Psoas muscle (tissue), 8 donors: ENCODE results near the gene ARHGAP9. TPM values are rescaled to one million over a fixed set of nuclear protein-coding genes. Genes with fewer than 3 reads are reported as not detected.
"Not testable (repeated sequence)": the region's sequence is repeated elsewhere in the genome, so short reads cannot be mapped to it uniquely, and the experiment has no call there.

Experiments used
- ATAC-seq, 4 donors: fragments of 200-7000 bp; cut with Tn5 transposase; one replicate each; pipeline ENCODE4 v1.9.1; 2020; ENCODE audit warnings: moderate library complexity in 3 of 4, mild to moderate bottlenecking in 2 of 4
- DNase-seq, 2 donors: peaks; one replicate each; pipeline ENCODE4 v3.0.0-alpha.2; 2020
- H3K27ac ChIP-seq: fragments of 200-600 bp; one replicate; pipeline ENCODE4 v1.8.0; 2022
- H3K27me3 ChIP-seq, 3 donors: fragments of 200-600 bp in 1 of 3; one replicate each; pipeline versions ENCODE4 v1.6.1 to v1.8.0; 2013 to 2022; ENCODE audit warnings: low read length in 2 of 3, mild to moderate bottlenecking in 2 of 3, moderate library complexity in 1 of 3; ENCODE audit not compliant: insufficient read depth in 3 of 3
- H3K36me3 ChIP-seq, 2 donors: fragments of 200-600 bp in 1 of 2; one replicate each; pipeline versions ENCODE4 v1.6.1 to v1.8.0; 2013 to 2022; ENCODE audit warnings: low read depth in 1 of 2, mild to moderate bottlenecking in 1 of 2, moderate library complexity in 1 of 2; ENCODE audit not compliant: insufficient read depth in 1 of 2
- H3K4me1 ChIP-seq: fragments of 200-600 bp; one replicate; pipeline ENCODE4 v1.8.0; 2022
- H3K4me3 ChIP-seq: fragments of 200-600 bp; one replicate; pipeline ENCODE4 v1.8.0; 2022; ENCODE audit warnings: mild to moderate bottlenecking
- H3K9me3 ChIP-seq: fragments of 200-600 bp; one replicate; pipeline ENCODE4 v1.8.0; 2022
- WGBS, 3 donors: extraction: QIAGEN DNeasy Blood & Tissue Kit; methylation state at CpG; one replicate each; pipeline versions ENCODE4 v1.1.6 to v1.1.7; 2013; 5-methylcytosine and 5-hydroxymethylcytosine counted together
- intact Hi-C, 2 donors: fragments of 100-400 bp; cut with DNase I; formaldehyde crosslinking; loops; one replicate each; pipeline versions ENCODE4 v1.11.0 to v1.14.2; 2022
- polyA plus RNA-seq, 3 donors: library from polyadenylated mRNA; stranded (reverse); fragments of 200-250 nt; gene quantifications; one replicate each; pipeline ENCODE4 v1.2.3, GENCODE V29; 2013
- total RNA-seq, 4 donors: library from RNA; stranded (reverse); fragmentation: NEBNext Ultra II Directional in 2 of 4; extraction: Animal tissue kit (Norgen Biotek cat#: 25700) in 2 of 4; gene quantifications; one replicate each; pipeline versions ENCODE4 v1.2.1 to v1.2.4, GENCODE V29; 2021 to 2023
- TF ChIP-seq, protein P1 (sequence below): fragments of 200-600 bp; IDR thresholded peaks from one replicate; pipeline ENCODE4 v1.8.0; 2022; ENCODE audit warnings: antibody characterized with exemption
- donor health status: healthy with polysubstance abuse.
- donor health status: DM: no; HTN: no; CAD: no; lungs with moderate emphysema.
- donor health status: Bipolar disorder and iron deficiency.
- donor health status: healthy.
- donor health status: DM: yes; HTN: yes; CAD: no.
- donor health status: DM: no; HTN: no; CAD: no.
- donor health status: DM: no; HTN: no; CAD: no.
- donor health status: DM: yes; HTN: yes; CAD: no.

ARHGAP9 gene
- total and polyA plus RNA-seq, 7 donors: 0.91 to 5.4 (median 2.0) TPM

DNA sequence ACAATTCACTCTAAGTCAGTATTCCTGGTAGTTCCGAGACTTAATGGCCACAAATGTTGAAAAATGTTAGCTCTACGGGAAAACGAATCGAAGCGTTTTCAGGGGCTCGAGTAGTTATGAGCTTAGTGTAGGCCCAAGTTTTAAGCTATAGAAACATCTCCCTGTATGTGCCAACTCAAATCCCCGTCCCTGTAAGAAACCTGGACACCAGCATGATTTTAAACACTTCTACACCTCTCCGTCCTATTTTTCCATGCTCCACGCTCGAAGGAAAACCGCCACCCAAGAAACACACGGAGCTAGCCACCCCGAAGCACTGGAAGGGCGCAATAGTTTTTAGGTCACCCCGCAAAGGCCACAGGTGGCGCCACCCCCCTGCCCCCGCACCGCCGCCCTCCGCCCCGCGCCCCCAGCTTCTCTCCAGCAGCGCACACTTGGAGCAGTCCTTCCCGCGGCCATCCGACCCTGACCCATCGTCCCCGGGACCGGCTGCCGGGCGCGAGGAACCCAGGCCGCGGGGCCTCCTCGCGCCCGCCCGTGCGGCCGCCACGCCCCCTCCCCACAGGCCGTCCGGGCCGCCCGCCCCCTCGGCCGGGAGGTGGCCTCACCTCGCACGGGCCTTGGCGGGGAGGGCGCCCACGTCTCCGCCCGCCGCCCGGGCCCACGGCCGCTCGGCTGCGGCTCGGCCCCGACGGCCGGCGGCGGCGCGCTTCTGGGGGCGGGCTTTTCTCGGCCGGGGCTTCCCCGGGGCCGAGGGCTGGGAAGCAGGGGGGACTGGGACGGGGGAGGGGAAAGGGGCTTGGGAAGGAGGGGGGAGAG, 49.3 kb downstream of the ARHGAP9 start:
- H3K27me3 ChIP-seq: no peaks in the 10 kb centered on the region
- H3K9me3 ChIP-seq: no peaks in the 10 kb centered on the region
- H3K27ac ChIP-seq: peak overlapping the region; percentile 95
- TF ChIP-seq, protein P1, sequence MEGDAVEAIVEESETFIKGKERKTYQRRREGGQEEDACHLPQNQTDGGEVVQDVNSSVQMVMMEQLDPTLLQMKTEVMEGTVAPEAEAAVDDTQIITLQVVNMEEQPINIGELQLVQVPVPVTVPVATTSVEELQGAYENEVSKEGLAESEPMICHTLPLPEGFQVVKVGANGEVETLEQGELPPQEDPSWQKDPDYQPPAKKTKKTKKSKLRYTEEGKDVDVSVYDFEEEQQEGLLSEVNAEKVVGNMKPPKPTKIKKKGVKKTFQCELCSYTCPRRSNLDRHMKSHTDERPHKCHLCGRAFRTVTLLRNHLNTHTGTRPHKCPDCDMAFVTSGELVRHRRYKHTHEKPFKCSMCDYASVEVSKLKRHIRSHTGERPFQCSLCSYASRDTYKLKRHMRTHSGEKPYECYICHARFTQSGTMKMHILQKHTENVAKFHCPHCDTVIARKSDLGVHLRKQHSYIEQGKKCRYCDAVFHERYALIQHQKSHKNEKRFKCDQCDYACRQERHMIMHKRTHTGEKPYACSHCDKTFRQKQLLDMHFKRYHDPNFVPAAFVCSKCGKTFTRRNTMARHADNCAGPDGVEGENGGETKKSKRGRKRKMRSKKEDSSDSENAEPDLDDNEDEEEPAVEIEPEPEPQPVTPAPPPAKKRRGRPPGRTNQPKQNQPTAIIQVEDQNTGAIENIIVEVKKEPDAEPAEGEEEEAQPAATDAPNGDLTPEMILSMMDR: peak; percentile 12
- H3K36me3 ChIP-seq: peaks cover 0 to 4% of the 10 kb centered on the region in 2 donors
- peak overlapping the region; percentile 79 for H3K4me3 ChIP-seq
- peaks cover 6% of the 10 kb centered on the region for H3K4me1 ChIP-seq
- DNase-seq (peak; percentile 66 to 76), ATAC-seq (peak; percentile 69 to 77 (median 75))
- intact Hi-C loops: no loop called here
- WGBS, 3 donors: 0 to 2% (median 0%) methylated on average over 43 to 74 of the region's 74 CpGs

DNA sequence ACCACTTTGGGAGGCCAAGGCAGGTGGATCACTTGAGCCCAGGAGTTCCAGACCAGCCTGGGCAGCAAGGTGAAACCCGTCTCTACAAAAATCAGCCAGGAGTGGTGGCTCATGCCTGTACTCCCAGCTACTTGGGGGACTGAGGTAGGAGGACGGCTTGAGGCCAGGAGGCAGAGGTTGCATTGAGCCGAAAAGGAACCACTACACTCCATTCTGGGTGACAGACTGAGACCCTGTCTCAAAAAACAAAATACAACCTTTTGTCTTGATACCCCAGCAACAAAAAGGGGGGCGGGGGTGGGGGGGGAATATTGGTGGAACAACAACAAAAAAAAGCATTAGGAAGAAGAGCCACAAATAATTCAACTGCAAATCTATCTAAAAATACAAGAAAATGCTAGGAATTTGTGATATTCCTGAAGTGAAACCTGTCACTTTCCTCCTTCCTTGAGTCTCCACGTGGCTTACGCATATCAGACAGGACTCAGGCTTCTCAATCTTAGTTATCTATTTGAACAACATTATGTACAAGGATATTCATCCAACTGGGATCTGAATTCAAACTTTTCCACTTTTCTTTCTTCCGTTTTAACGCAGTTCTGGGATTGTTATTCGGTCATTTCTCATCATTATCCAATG, 50.1 kb downstream of the ARHGAP9 start:
- no peaks in the 10 kb centered on the region for H3K27me3 ChIP-seq
- H3K4me1 ChIP-seq: peaks cover 6% of the 10 kb centered on the region
- peaks cover 0 to 6% of the 10 kb centered on the region in 2 donors for H3K36me3 ChIP-seq
- H3K4me3 ChIP-seq: peak overlapping the region; percentile 79
- H3K9me3 ChIP-seq: no peaks in the 10 kb centered on the region
- DNase-seq (no peak), ATAC-seq (no peak)
- peak overlapping the region; percentile 95 for H3K27ac ChIP-seq
- intact Hi-C loops: no loop called here
- TF ChIP-seq, protein P1: no peak
- WGBS, 3 donors: 30 to 42% (median 31%) methylated on average over 9 of the region's 9 CpGs

DNA sequence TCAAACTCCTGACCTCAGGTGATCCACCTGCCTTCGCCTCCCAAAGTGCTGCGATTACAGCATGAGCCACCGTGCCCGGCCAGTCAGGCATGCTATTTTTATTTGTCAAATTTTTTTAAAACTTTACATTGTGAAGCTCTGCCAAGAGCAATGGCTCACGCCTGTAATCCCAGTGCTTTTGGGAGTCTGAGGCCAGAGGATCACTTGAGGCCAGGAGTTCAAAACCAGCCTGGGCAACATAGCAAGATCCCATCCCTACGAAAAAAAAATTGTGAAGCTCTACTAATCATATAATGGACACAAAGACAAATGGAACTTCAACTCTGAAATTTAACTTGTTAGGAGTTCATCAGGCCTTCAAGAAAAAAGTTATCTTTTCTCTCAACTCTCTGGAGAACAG, 50.7 kb downstream of the ARHGAP9 start:
- DNase-seq (no peak), ATAC-seq (no peak)
- Histone ChIP-seq H3K4me3 (peak overlapping the region; percentile 79), H3K4me1 (peaks cover 6% of the 10 kb centered on the region), H3K36me3 (peaks cover 0 to 10% of the 10 kb centered on the region in 2 donors), H3K9me3 (no peaks in the 10 kb centered on the region), H3K27ac (peak overlapping the region; percentile 95), H3K27me3 (no peaks in the 10 kb centered on the region)
- TF ChIP-seq, protein P1: no peak
- intact Hi-C loops: no loop called here
- 61 to 77% (median 62%) methylated on average over 6 of the region's 6 CpGs for WGBS, 3 donors

DNA sequence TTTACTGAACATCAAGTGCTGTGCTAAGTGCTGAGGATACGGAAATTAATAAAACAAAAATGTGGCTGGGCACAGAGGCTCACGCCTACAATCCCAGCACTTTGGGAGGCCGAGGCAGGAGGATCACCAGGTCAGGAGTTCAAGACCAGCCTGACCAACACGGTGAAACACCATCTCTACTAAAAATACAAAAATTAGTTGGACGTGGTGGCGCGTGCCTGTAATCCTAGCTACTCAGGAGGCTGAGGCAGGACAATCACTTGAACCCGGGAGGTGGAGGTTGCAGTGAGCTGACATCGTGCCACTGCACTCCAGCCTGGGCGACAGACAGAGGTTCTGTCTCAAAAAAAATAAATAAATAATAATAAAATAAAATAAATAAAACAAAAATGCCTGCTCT, 52.7 kb downstream of the ARHGAP9 start:
- ATAC-seq, intact Hi-C loops, H3K9me3 ChIP-seq, H3K4me3 ChIP-seq, H3K27ac ChIP-seq, DNase-seq, H3K4me1 ChIP-seq, H3K27me3 ChIP-seq: not testable (repeated sequence)
- H3K36me3 ChIP-seq: peaks cover 0 to 29% of the 10 kb centered on the region in 2 donors
- 94 to 97% (median 96%) methylated on average over 10 of the region's 10 CpGs for WGBS, 3 donors

Other genes starting within 250 kb of the ARHGAP9 start
- 1,000 to 10,000 TPM in 2 of 4 donors, 100 to 1,000 TPM in 2; 576 to 1,676 (median 997) TPM for gene STAC3, start 228.7 kb downstream of the ARHGAP9 start, total RNA-seq
- 1,000 to 10,000 TPM in 1 of 3 donors, 100 to 1,000 TPM in 1, 10 to 100 TPM in 1; 98.2 to 1,376 (median 738) TPM for gene STAC3, start 228.7 kb downstream of the ARHGAP9 start, polyA plus RNA-seq
- 10 to 100 TPM; 41.4 to 64.9 (median 45.0) TPM for gene R3HDM2, start 48.8 kb downstream of the ARHGAP9 start, total RNA-seq
- 10 to 100 TPM; 12.1 to 22.6 (median 20.9) TPM for gene R3HDM2, start 48.8 kb downstream of the ARHGAP9 start, polyA plus RNA-seq
- gene INHBC, start 45.1 kb downstream of the ARHGAP9 start, total RNA-seq: under 1 TPM in 2 of 4 donors, not detected in 2; 0.18 to 0.21 TPM
- under 1 TPM in 1 of 3 donors, not detected in 2; 0.05 TPM for gene INHBC, start 45.1 kb downstream of the ARHGAP9 start, polyA plus RNA-seq
- gene INHBE, start 24.6 kb downstream of the ARHGAP9 start, total RNA-seq: 1 to 10 TPM in 2 of 4 donors, under 1 TPM in 2; 0.23 to 6.8 (median 2.1) TPM
- 1 to 10 TPM in 1 of 3 donors, under 1 TPM in 2; 0.18 to 1.4 (median 0.18) TPM for gene INHBE, start 24.6 kb downstream of the ARHGAP9 start, polyA plus RNA-seq
- gene GLI1, start 20.1 kb downstream of the ARHGAP9 start, total RNA-seq: under 1 TPM in 3 of 4 donors, not detected in 1; 0.07 to 0.86 (median 0.61) TPM
- under 1 TPM; 0.21 to 0.34 (median 0.23) TPM for gene GLI1, start 20.1 kb downstream of the ARHGAP9 start, polyA plus RNA-seq
- gene MARS1, start 8.2 kb upstream of the ARHGAP9 start, total RNA-seq: 10 to 100 TPM; 68.6 to 88.0 (median 83.7) TPM
- gene MARS1, start 8.2 kb upstream of the ARHGAP9 start, polyA plus RNA-seq: 10 to 100 TPM; 41.2 to 97.4 (median 77.7) TPM
- 10 to 100 TPM; 11.1 to 59.5 (median 19.6) TPM for gene DDIT3, start 40.6 kb upstream of the ARHGAP9 start, total RNA-seq
- gene DDIT3, start 40.6 kb upstream of the ARHGAP9 start, polyA plus RNA-seq: 100 to 1,000 TPM in 1 of 3 donors, 10 to 100 TPM in 2; 62.5 to 224 (median 68.9) TPM
- 10 to 100 TPM; 29.5 to 52.9 (median 39.5) TPM for gene MBD6, start 43.0 kb upstream of the ARHGAP9 start, total RNA-seq
- gene MBD6, start 43.0 kb upstream of the ARHGAP9 start, polyA plus RNA-seq: 10 to 100 TPM; 11.6 to 18.4 (median 17.5) TPM
- 100 to 1,000 TPM in 2 of 4 donors, 10 to 100 TPM in 2; 91.0 to 128 (median 103) TPM for gene DCTN2, start 67.3 kb upstream of the ARHGAP9 start, total RNA-seq
- gene DCTN2, start 67.3 kb upstream of the ARHGAP9 start, polyA plus RNA-seq: 100 to 1,000 TPM; 107 to 165 (median 123) TPM
- gene KIF5A, start 70.2 kb upstream of the ARHGAP9 start, total RNA-seq: under 1 TPM in 3 of 4 donors, not detected in 1; 0.04 to 0.21 (median 0.14) TPM
- under 1 TPM; 0.01 to 0.18 (median 0.04) TPM for gene KIF5A, start 70.2 kb upstream of the ARHGAP9 start, polyA plus RNA-seq
- 10 to 100 TPM in 2 of 4 donors, 1 to 10 TPM in 2; 8.1 to 13.3 (median 9.9) TPM for gene PIP4K2C, start 111.3 kb upstream of the ARHGAP9 start, total RNA-seq
- 10 to 100 TPM in 2 of 3 donors, 1 to 10 TPM in 1; 7.7 to 16.4 (median 16.0) TPM for gene PIP4K2C, start 111.3 kb upstream of the ARHGAP9 start, polyA plus RNA-seq
- 1 to 10 TPM; 3.5 to 9.1 (median 4.2) TPM for gene DTX3, start 125.0 kb upstream of the ARHGAP9 start, total RNA-seq
- gene DTX3, start 125.0 kb upstream of the ARHGAP9 start, polyA plus RNA-seq: 1 to 10 TPM; 4.4 to 5.2 (median 4.5) TPM
- gene ARHGEF25, start 131.6 kb upstream of the ARHGAP9 start, total RNA-seq: 1 to 10 TPM; 2.9 to 9.2 (median 3.5) TPM
- 1 to 10 TPM; 3.2 to 4.5 (median 4.2) TPM for gene ARHGEF25, start 131.6 kb upstream of the ARHGAP9 start, polyA plus RNA-seq
- 10 to 100 TPM in 3 of 4 donors, 1 to 10 TPM in 1; 9.1 to 26.6 (median 12.1) TPM for gene B4GALNT1, start 153.3 kb upstream of the ARHGAP9 start, total RNA-seq
- 10 to 100 TPM in 1 of 3 donors, 1 to 10 TPM in 2; 8.2 to 46.7 (median 8.8) TPM for gene B4GALNT1, start 153.3 kb upstream of the ARHGAP9 start, polyA plus RNA-seq
- gene OS9, start 214.3 kb upstream of the ARHGAP9 start, total RNA-seq: 10 to 100 TPM; 56.6 to 64.4 (median 61.5) TPM
- 10 to 100 TPM; 53.0 to 76.4 (median 74.6) TPM for gene OS9, start 214.3 kb upstream of the ARHGAP9 start, polyA plus RNA-seq